NCI-H2107 treated with DMSO at 0.1 percent for 48 hours (cell line): ENCODE data around the gene EDN3.

Experiments used
- DNase-seq: peaks from one replicate; lab custom pipeline; 2025; ENCODE audit not compliant: unreplicated experiment; lab: John Stamatoyannopoulos, UW

The EDN3 gene

DNA sequence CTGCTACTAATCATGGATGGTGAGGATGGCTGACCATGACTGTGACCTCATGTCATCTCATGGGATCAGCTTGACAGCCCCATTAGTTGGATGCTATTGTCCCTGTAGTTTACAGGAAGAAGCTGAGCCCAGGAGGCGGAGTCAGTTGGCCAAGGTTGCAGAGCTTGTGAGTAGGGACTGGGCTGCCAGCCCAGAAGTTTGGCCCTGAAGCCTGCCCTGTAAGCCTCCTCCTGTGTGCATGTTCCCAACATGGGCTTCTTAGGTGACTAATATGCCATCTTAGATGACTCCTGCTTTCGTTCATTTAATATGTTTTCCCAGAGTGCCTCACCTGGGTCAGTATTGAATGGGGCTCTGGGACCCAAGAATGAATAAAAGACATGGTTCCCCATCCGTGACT, 6.9 kb downstream of the EDN3 start:
- no peak for DNase-seq

DNA sequence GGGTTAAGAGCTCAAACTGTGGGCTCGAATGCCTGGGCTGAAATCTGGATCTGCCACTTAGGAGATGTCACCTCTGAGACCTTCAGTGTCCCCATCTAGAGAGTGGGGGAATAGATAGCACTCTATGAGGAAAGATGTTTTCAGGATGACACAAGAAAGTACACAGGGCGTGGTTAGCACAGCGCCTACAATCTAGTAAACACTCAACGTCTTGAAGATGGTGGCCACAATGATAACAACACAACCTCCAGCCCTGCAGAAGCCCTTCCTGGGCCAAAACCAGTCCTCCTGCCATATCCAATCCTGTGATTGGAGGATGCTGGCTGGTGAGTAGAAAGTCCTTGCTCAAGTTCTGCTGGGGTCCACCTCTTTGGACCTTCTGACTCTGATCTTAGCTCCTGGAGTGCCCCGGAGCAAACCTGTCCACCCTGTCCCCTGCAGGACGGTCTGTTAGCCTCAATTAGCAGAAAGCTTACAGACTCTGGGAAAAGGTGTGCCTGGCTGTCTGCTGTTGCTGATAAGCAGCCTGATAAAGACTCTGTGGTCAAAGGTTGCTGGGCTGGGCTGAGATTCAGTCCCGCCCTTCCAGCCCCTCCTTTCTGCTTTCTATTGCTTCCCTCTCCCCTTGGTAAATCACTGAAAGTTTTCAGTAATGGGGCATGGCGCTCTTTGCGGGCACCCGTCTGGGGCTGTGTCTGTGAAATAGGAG, 8.2 kb downstream of the EDN3 start:
- DNase-seq: no peak

DNA sequence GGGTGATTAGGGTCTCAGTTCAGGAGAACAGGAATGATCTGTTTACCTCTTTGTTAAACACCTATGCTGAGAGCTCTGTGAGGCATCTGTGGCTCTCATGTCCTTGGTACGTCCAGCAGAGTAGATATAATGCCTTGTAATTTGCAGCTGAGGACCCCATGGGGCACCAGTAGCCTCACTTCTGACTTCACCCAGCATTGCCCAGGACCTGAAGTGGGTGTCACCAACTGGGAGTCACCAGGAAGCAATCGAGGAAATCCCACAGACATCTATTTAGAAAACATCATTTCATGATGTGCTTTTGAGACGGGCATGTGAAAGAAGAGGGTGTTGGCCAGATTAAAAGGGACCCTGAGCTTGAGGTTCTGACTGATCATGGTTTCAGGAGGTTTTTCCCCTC, 8.8 kb downstream of the EDN3 start:
- DNase-seq: no peak

DNA sequence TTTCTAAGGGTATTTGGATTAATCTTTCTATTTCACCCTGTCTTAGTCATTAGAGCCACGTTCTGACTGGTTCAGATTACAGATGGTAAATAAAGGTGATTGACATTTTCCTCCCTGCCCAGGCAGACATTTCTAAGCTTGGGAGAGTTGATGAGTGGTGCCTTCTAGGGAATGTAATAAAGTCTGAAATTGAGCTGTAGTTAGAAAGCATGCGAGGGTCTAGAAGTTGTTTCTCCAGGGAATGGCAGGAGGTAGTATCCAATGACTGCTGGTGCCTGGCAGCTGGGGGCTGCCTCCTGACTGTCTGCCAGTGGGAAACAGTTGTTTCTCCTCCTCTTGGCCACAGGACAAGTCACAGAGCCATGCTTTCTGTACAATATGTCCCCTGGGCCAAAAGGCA, 14.6 kb downstream of the EDN3 start:
- DNase-seq: no peak

DNA sequence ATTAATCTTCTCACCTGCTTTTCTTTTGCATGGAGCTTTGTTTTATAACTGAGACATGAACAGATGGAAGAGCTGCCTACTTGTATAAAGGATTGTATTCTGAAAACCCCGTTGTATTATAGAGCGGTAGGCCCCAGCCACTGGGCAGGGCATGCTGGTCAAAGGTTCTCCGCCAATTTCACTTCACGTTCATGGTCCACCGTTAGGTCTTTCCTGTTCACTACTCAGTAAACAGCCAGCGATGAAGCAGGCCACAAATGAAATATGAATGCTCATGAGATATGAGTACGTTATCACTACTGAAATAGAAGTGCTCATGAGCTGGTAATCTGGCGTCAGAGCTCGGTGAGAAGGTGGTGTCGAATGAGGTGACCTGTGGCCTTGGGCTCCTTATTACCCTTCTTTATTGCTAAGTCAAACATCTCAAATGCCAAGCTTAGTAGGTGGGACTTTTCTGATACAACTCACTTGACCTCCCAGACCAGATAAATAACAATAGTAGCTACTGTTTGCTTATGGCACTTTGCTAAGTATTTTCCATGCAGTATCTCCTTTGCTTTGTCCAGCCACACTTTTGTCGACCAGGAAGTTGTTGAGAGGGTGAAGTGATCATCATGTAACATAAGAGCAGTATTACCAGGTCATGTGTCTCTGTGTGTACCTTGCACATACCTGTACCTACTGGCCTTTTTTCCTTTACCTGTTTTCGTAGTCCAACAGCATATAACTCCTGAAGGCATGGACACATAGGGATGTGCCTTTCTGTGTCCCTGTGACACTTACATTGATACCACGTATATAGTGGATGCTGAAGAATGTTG, 16.7 kb downstream of the EDN3 start:
- DNase-seq: no peak

GRCh38 chr20:59318201-59318790, 17.9 kb downstream of the EDN3 start:
- DNase-seq: no peak

DNA sequence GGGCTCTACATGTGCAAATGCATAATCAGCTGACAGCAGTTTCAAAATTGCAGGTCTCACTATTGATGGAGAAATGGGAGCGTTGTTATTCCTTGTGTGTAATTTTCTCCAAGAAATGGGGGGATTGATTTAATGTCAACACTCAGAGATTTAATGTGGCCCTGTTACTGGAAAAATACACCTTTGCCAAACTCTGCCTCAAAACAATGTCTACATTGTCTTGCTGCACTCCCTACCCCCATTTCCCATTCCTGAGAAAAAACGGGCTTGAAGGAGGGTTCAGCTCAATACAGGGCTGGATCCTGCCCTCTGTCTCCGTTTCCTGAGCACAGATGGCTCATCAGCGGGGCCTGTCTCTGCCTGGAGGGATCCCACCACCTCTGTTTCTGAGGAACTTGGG, 18.4 kb downstream of the EDN3 start:
- DNase-seq: no peak

- DNase-seq: no peak
Measured at GRCh38 chr20:59320426-59320825, 20.0 kb downstream of the EDN3 start.

DNA sequence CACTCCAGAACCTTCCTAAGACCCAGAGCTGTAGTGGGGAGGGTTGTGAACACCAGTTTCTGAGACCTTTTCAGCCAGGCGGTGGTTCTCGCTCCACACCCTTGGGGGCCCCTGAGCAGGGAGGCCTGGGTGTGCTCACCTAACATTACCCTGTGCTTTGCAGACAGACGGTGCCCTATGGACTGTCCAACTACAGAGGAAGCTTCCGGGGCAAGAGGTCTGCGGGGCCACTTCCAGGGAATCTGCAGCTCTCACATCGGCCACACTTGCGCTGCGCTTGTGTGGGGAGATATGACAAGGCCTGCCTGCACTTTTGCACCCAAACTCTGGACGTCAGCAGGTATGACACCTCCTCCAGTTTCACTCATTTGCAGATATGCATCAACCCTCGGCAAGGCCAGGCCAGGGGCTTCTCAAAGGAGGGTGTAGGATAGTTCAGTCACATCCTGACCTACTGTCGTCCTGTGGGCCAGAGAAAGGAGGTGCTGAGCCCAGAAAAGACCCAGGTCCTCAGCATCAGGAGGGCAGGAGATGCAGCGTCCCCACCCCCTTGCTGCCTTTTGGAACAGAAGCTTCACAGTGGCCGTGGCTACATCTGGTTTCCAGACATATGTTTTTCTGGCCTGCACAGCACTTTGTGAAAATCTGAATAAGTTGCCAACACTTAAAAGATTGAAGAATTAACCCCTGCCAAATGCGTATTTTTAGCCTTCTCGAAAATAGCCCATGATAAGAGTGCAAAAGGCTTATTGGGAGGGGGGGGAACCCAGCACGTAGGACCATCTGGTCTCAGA, 20.6 kb downstream of the EDN3 start:
- DNase-seq: no peak

- DNase-seq: no peak
Measured at GRCh38 chr20:59322081-59322480, 21.7 kb downstream of the EDN3 start.

- DNase-seq: no peak
Measured at GRCh38 chr20:59322585-59323454, 22.4 kb downstream of the EDN3 start.

GRCh38 chr20:59323731-59324130, 23.3 kb downstream of the EDN3 start:
- no peak for DNase-seq

GRCh38 chr20:59324521-59325141, 24.2 kb downstream of the EDN3 start:
- DNase-seq: no peak

DNA sequence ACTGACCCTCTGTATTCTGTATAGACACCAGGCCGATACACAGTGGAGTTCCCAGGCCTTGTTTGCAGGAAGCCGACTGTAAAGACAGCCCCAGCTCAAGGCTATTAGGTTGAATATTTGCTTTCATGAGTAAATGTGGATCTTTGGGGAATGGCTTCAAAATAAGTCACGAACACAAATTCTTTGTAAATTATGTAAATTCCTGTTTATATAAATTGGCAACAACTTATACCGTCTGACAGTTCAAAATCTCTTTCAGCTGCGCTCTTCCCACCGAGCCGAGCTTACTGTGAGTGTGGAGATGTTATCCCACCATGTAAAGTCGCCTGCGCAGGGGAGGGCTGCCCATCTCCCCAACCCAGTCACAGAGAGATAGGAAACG, 24.7 kb downstream of the EDN3 start:
- DNase-seq: no peak

- no peak for DNase-seq
Measured at GRCh38 chr20:59326188-59326587, 25.8 kb downstream of the EDN3 start.

- no peak for DNase-seq
Measured at GRCh38 chr20:59328071-59328470, 27.7 kb downstream of the EDN3 start.

DNA sequence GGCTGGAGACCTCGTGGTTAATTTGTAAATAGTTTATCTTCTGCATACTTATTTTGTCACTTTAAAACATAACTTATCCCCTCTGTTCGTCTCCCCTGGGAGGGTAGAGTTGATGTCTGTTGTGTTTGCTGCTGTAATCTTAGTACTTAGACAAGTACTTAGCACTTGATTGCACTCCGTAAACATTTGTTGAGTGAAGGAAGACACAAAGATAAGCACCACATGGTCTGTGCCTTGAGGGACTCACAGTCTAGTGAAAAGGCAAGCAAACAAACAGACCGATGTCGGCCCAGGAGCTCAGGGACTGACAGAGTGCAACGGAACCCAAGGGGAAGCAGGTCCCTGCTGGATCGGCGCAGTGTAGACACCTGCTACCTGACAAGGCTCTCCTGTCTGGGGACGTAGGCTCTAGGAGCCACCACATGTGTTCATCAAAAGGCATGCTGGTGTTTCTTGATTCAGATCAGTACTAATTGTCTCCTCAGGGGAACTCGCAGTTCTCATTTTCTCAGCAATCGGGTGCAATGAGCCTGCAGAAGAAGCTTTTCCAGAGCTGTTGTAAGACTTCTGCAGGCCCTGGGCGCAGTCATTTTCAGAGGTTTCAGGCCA, 31.4 kb downstream of the EDN3 start:
- no peak for DNase-seq

GRCh38 chr20:59333260-59333845, 32.9 kb downstream of the EDN3 start:
- DNase-seq: no peak

GRCh38 chr20:59333951-59334350, 33.5 kb downstream of the EDN3 start:
- no peak for DNase-seq
